ENCODE measurements around the gene GRIK3.

DNA sequence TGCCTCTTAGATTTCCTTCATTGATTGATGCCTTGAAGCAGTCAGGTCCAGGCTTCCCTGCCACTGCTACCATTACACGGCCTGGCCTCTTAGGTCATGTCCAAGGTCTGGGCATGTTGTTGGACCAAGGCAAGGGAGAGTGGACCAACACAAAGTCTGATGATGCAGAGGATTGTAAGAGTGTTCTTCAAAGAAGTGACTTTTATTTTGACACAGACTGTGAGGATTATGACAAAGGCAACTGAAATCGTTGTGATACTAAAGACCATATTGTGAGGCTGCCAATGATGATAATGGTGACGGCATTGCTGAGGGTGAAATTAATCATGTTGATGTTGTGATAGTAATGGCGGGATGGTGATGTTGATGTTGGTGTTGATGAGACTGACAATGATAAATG, 149.5 kb downstream of the GRIK3 start:
- TF ChIP-seq, protein P1, sequence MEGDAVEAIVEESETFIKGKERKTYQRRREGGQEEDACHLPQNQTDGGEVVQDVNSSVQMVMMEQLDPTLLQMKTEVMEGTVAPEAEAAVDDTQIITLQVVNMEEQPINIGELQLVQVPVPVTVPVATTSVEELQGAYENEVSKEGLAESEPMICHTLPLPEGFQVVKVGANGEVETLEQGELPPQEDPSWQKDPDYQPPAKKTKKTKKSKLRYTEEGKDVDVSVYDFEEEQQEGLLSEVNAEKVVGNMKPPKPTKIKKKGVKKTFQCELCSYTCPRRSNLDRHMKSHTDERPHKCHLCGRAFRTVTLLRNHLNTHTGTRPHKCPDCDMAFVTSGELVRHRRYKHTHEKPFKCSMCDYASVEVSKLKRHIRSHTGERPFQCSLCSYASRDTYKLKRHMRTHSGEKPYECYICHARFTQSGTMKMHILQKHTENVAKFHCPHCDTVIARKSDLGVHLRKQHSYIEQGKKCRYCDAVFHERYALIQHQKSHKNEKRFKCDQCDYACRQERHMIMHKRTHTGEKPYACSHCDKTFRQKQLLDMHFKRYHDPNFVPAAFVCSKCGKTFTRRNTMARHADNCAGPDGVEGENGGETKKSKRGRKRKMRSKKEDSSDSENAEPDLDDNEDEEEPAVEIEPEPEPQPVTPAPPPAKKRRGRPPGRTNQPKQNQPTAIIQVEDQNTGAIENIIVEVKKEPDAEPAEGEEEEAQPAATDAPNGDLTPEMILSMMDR (IDR thresholded peaks at IDR 0.05), result no peak
- TF ChIP-seq POLR2A (IDR thresholded peaks at IDR 0.05), result no peak
- no peak for TF ChIP-seq EP300 (IDR thresholded peaks at IDR 0.05)

Data from stomach (tissue), 4 donors.